ENCODE measurements around the gene FOXD2. TPM values are rescaled to one million over a fixed set of nuclear protein-coding genes. Genes with fewer than 3 reads are reported as not detected.

FOXD2 gene
- total RNA-seq (2012; rRNA removed) (under 0.01 TPM in 2 replicates), polyA plus RNA-seq (2012; rRNA removed) (0.03 and 0.04 TPM in 2 replicates), Bru-seq, nascent RNA (percentile 9 among the genes with signal in this experiment), BruChase-seq, experiment 1, labeled RNA remaining after a 6-hour chase (percentile 16 among the genes with signal in this experiment), BruChase-seq, experiment 2, labeled RNA remaining after a 2-hour chase (not detected)
- 0.03 and 0.10 TPM in 2 replicates for polyA plus RNA-seq (2012; cell fraction: cytosol; rRNA removed)
- polyA plus RNA-seq (2012; cell fraction: nucleus; rRNA removed; ENCODE audit: low replicate concordance) = 0.10 and 0.17 TPM in 2 replicates
- long read RNA-seq, full-length matches to known transcripts = 1 of 1 reads
- long read RNA-seq, partial matches to known transcripts = 0 of 1 reads
- long read RNA-seq, other reads (novel, unspliced or antisense) = 0 of 1 reads

GRCh38 chr1:47437447-47438164 is at the start of gene FOXD2:
FOXD2 (plus strand) TSS chr1:47438044; CDS start chr1:47438136, 92 bp downstream.
- Histone ChIP-seq H2BK5ac (ENCODE audit: low read depth, low read length, poor library complexity, severe bottlenecking) (peak within 1 kb of the TSS; percentile 88), H3K27me3 (ENCODE audit: control insufficient read depth, insufficient read depth, low read length) (peaks cover 44% of the 10 kb centered on the region), H3K18ac (ENCODE audit: low read depth, low read length) (peak within 1 kb of the TSS; percentile 50; the same call in 1 of the 2 replicates), H3K14ac (replicated peaks; ENCODE audit: low read depth, low read length) (peak within 1 kb of the TSS; percentile 83), H3K36me3 (ENCODE audit: control insufficient read depth, insufficient read depth, low read length) (no peaks in the 10 kb centered on the region), H3K27ac (ENCODE audit: insufficient read depth, low read length) (peak within 1 kb of the TSS; percentile 88), H3K79me1 (ENCODE audit: low read depth in 1 of 2, low read length in 2 of 2) (peaks cover 4 to 16% of the 10 kb centered on the region in 2 experiments; a peak in 2 of 4 replicates), H3K9ac (ENCODE audit: low read depth, low read length) (peak within 1 kb of the TSS; percentile 73), H3K4me1 (ENCODE audit: control insufficient read depth, insufficient read depth, low read length) (peaks cover 2% of the 10 kb centered on the region; the same call in 1 of the 2 replicates), H3K23ac (ENCODE audit: low read depth, low read length) (peak within 1 kb of the TSS; percentile 86; the same call in 1 of the 2 replicates), H2BK20ac (ENCODE audit: low read depth, low read length) (0 out of 2 replicates have a peak within 1 kb of the TSS, but pooled peaks have one; percentile 42), H4K20me1 (ENCODE audit: insufficient read depth, low read length) (no peaks in the 10 kb centered on the region; the same call in 1 of the 2 replicates), H4K8ac (ENCODE audit: low read depth in 2 of 2, low read length in 2 of 2) (peak within 1 kb of the TSS; percentile 85 to 98), H2AFZ (replicated peaks; ENCODE audit: low read length, poor library complexity) (peak within 1 kb of the TSS; percentile 99), H4K5ac (ENCODE audit: low read depth, low read length) (peak within 1 kb of the TSS; percentile 71; the same call in 1 of the 2 replicates), H2AK9ac (replicated peaks; ENCODE audit: low read depth, low read length, poor library complexity) (peak within 1 kb of the TSS; percentile 90), H4K91ac (ENCODE audit: insufficient read depth, low read depth, low read length) (peak within 1 kb of the TSS; percentile 95), H3K4ac (ENCODE audit: low read depth, low read length) (peak within 1 kb of the TSS; percentile 98), H3K56ac (ENCODE audit: extremely low read depth, insufficient read depth, low read length) (peak within 1 kb of the TSS; percentile 69; the same call in 1 of the 2 replicates), H3K9me3 (ENCODE audit: control insufficient read depth, insufficient read depth, low read length) (0 out of 2 replicates have a peak, but pooled peaks cover 2% of the 10 kb centered on the region), H2BK15ac (ENCODE audit: low read depth, low read length) (no peak within 1 kb of the TSS; the same call in 2 of the 3 replicates), H3K4me3 (ENCODE audit: insufficient read depth, low read depth, low read length) (peak within 1 kb of the TSS; percentile 74), H3K4me2 (ENCODE audit: low read depth, low read length) (peak within 1 kb of the TSS; percentile 89), H2AK5ac (ENCODE audit: low read depth, low read length) (no peak within 1 kb of the TSS), H2BK120ac (ENCODE audit: low read depth, low read length) (peak within 1 kb of the TSS; percentile 89; the same call in 1 of the 2 replicates), H3K9me1 (ENCODE audit: insufficient read depth, low read length) (no peaks in the 10 kb centered on the region)
- peak; percentile 66 for DNase-seq
- no TSS peak for BruUV-seq (replicated peaks)
- ATAC-seq (ENCODE audit: low read depth) = peak; percentile 92
- intact Hi-C loops (cut with micrococcal nuclease) = loop anchor here (1.0 to 10.0 kb wide), 3 partner anchors 49 to 258 kb away; partner anchors contain the start of gene CMPK1
- POLR2A ChIA-PET (ENCODE audit: unreplicated experiment) = interaction anchor here (0.6 kb wide), 2 partner anchors 97 to 461 kb away, joined by 6 to 9 read pairs; no protein-coding TSS in a partner anchor
- dilution Hi-C loops (cut with HindIII; ENCODE audit: low sequenced_read_pairs, unreplicated experiment) = no loop called here
- in situ Hi-C loops (cut with MboI; ENCODE audit: low sequenced_read_pairs) = no loop called here
- CTCF ChIA-PET = interaction anchor here (0.6 to 3.0 kb wide), 23 partner anchors 11 to 670 kb away, joined by 3 to 32 read pairs (median 4); partner anchors contain the start of gene CMPK1
- WGBS, 2 experiments (ENCODE audit: extremely low coverage in 2 of 2, insufficient read length in 1 of 2) = 0% methylated on average over 11 of the region's 80 CpGs; no CpG with 5 or more reads in 1 of the 2 experiments
- TF ChIP-seq MAZ (IDR thresholded peaks at IDR 0.05; ENCODE audit: borderline replicate concordance, low read depth, low read length) (peak; percentile 89; the same call in 1 of the 2 replicates), FOS (IDR thresholded peaks at IDR 0.05; ENCODE audit: low read depth, low read length) (no peak), RAD21 (IDR thresholded peaks at IDR 0.05; ENCODE audit: low read length) (no peak), CEBPB (IDR thresholded peaks at IDR 0.05; ENCODE audit: low read depth, low read length) (no peak), MXI1 (IDR thresholded peaks at IDR 0.05; ENCODE audit: borderline replicate concordance, low read depth, low read length) (no peak), RFX5 (IDR thresholded peaks at IDR 0.05; ENCODE audit: low read depth, low read length) (no peak), USF2 (IDR thresholded peaks at IDR 0.05; ENCODE audit: low read depth, low read length) (no peak), NFE2L2 (IDR thresholded peaks at IDR 0.05; ENCODE audit: low read depth, low read length) (no peak), BHLHE40 (IDR thresholded peaks at IDR 0.05; ENCODE audit: low read depth, low read length) (no peak), CHD1 (IDR thresholded peaks at IDR 0.05; ENCODE audit: low read depth, low read length) (no peak), SMC3 (IDR thresholded peaks at IDR 0.05; ENCODE audit: low read depth, low read length) (peak; percentile 27), CTCF (conservative IDR thresholded peaks at IDR 0.05; ENCODE audit: low read depth, low read length) (peak; percentile 78)

Measured in IMR-90 (cell line).